IPS DF 4.7 (cell line): ENCODE data around the gene RAPGEF5.
"Not testable (repeated sequence)": the region's sequence is repeated elsewhere in the genome, so short reads cannot be mapped to it uniquely, and the experiment has no call there.

Experiments
- DNase-seq: peaks from one replicate; pipeline ENCODE4 v3.0.0-alpha.2; 2013; ENCODE audit warnings: low spot score; ENCODE audit errors: extremely low read depth

The RAPGEF5 gene

GRCh38 chr7:22090958-22091525 lies 265.9 kb downstream of the RAPGEF5 start:
- not testable (repeated sequence) for DNase-seq

GRCh38 chr7:22090512-22090911 lies 266.4 kb downstream of the RAPGEF5 start:
- DNase-seq: no peak

- no peak for DNase-seq
Measured at GRCh38 chr7:22090107-22090506, 266.8 kb downstream of the RAPGEF5 start.

- no peak for DNase-seq
Measured at GRCh38 chr7:22088827-22089226, 268.1 kb downstream of the RAPGEF5 start.

GRCh38 chr7:22087861-22088260 lies 269.1 kb downstream of the RAPGEF5 start:
- DNase-seq: no peak

- DNase-seq: no peak
Measured at GRCh38 chr7:22083704-22084240, 273.2 kb downstream of the RAPGEF5 start.

- no peak for DNase-seq
Measured at GRCh38 chr7:22082886-22083703, 273.9 kb downstream of the RAPGEF5 start.

- no peak for DNase-seq
Measured at GRCh38 chr7:22082553-22082885, 274.4 kb downstream of the RAPGEF5 start.

GRCh38 chr7:22080219-22080618 lies 276.7 kb downstream of the RAPGEF5 start:
- DNase-seq: not testable (repeated sequence)

- not testable (repeated sequence) for DNase-seq
Measured at GRCh38 chr7:22078872-22079271, 278.1 kb downstream of the RAPGEF5 start.

GRCh38 chr7:22075561-22075960 lies 281.4 kb downstream of the RAPGEF5 start:
- DNase-seq: no peak

- DNase-seq: no peak
Measured at GRCh38 chr7:22074897-22075296, 282.1 kb downstream of the RAPGEF5 start.
